A549 (cell line): ENCODE results near the gene GNPAT. TPM values are rescaled to one million over a fixed set of nuclear protein-coding genes. Genes with fewer than 3 reads are reported as not detected.

ENCODE experiments used
- ATAC-seq, 2 experiments: fragments of 200-7000 bp in 1 of 2; fragments of >200 bp in 1 of 2; cut with Nextera tagmentation in 1 of 2; cut with Tn5 transposase in 1 of 2; 3 replicates each; pipeline versions ENCODE4 v1.8.0 to v1.9.1; 2018 to 2020; ENCODE audit warnings: mild to moderate bottlenecking in 1 of 2, moderate library complexity in 1 of 2
- CTCF ChIA-PET: fragments of 300-600 bp; sonication (Branson Sonifier 250); formaldehyde crosslinking; extraction: SDS; loops from one replicate; lab custom pipeline; 2021; ENCODE audit warnings: antibody characterized with exemption, inconsistent platforms; lab: Yijun Ruan, JAX
- POLR2A ChIA-PET: fragments of 350-600 bp; formaldehyde crosslinking; extraction: SDS; loops from one replicate; lab custom pipeline; 2021; ENCODE audit warnings: antibody characterized with exemption, inconsistent platforms; lab: Yijun Ruan, JAX
- DNase-seq, 2 experiments: peaks; one replicate each; pipeline versions ENCODE4 v3.0.0 to v3.0.0-alpha.2; 2011 to 2016; ENCODE audit warnings: low read depth in 1 of 2, low spot score in 1 of 2
- FAIRE-seq: peaks from 2 replicates; lab custom pipeline; 2011; peaks lifted over from hg19 to GRCh38; lab: Jason Lieb, UNC
- H3K27ac ChIP-seq, 2 experiments: fragments of >200 bp; sonication (Bioruptor Twin); formaldehyde crosslinking; 3 replicates each; pipeline ENCODE4 v1.5.1; 2016 to 2017
- H3K4me1 ChIP-seq: fragments of >200 bp; sonication (Bioruptor Twin); formaldehyde crosslinking; 3 replicates; pipeline ENCODE4 v1.6.1; 2016
- H3K4me2 ChIP-seq: fragments of >200 bp; sonication (Bioruptor Twin); formaldehyde crosslinking; 3 replicates; pipeline ENCODE4 v1.6.1; 2016
- H3K4me3 ChIP-seq: fragments of >200 bp; sonication (Bioruptor Twin); formaldehyde crosslinking; 3 replicates; pipeline ENCODE4 v1.5.1; 2016
- H3K9me3 ChIP-seq: fragments of >200 bp; sonication (Bioruptor Twin); formaldehyde crosslinking; 3 replicates; pipeline ENCODE4 v1.6.1; 2016
- CBX2 ChIP-seq: fragments of 200-600 bp; sonication (generic); IDR thresholded peaks from 2 replicates; pipeline ENCODE4 v1.6.1; 2016; ENCODE audit warnings: low read depth, mild to moderate bottlenecking, borderline replicate concordance
- CHD2 ChIP-seq: fragments of 150-350 bp; IDR thresholded peaks from 2 replicates; pipeline ENCODE4 v1.6.1; 2014; ENCODE audit warnings: low read length; ENCODE audit not compliant: partially characterized antibody
- EHMT2 ChIP-seq: fragments of 200-600 bp; sonication (generic); IDR thresholded peaks from 2 replicates; pipeline ENCODE4 v1.6.1; 2016; ENCODE audit warnings: antibody characterized with exemption, low read depth, mild to moderate bottlenecking, moderate library complexity
- EP300 ChIP-seq, 2 experiments: fragments of >200 bp; sonication (Bioruptor Twin); formaldehyde crosslinking; IDR thresholded peaks; 2 replicates in 1 of 2; 3 replicates in 1 of 2; pipeline ENCODE4 v1.6.1; 2016 to 2017
- ESRRA ChIP-seq: fragments of 150-350 bp; IDR thresholded peaks from 2 replicates; pipeline ENCODE4 v1.6.1; 2014; ENCODE audit warnings: mild to moderate bottlenecking, low read length, borderline replicate concordance
- HDAC2 ChIP-seq: fragments of 200-600 bp; sonication (generic); IDR thresholded peaks from 2 replicates; pipeline ENCODE4 v1.6.1; 2016
- HEYL ChIP-seq: fragments of 250-450 bp; sonication (Bioruptor Pico); IDR thresholded peaks from 2 replicates; pipeline ENCODE4 v1.8.0; 2021; ENCODE audit warnings: mild to moderate bottlenecking, moderate library complexity
- KDM5A ChIP-seq: fragments of 200-600 bp; sonication (generic); IDR thresholded peaks from 2 replicates; pipeline ENCODE4 v1.6.1; 2016; ENCODE audit warnings: antibody characterized with exemption, mild to moderate bottlenecking
- MAFK ChIP-seq: fragments of 450-650 bp; IDR thresholded peaks from 2 replicates; pipeline ENCODE4 v1.6.1; 2014; ENCODE audit not compliant: partially characterized antibody
- NPAS2 ChIP-seq: fragments of 250-450 bp; sonication (Bioruptor Pico); IDR thresholded peaks from 2 replicates; pipeline ENCODE4 v1.8.0; 2022; ENCODE audit warnings: mild to moderate bottlenecking, moderate library complexity, borderline replicate concordance
- PHF8 ChIP-seq: fragments of 200-600 bp; sonication (generic); IDR thresholded peaks from 2 replicates; pipeline ENCODE4 v1.6.1; 2016; ENCODE audit warnings: low read depth, mild to moderate bottlenecking, antibody characterized with exemption, moderate library complexity, borderline replicate concordance
- RAD21 ChIP-seq, 2 experiments: fragments of >200 bp in 1 of 2; sonication (Bioruptor Twin) in 1 of 2; formaldehyde crosslinking in 1 of 2; IDR thresholded peaks in 1 of 2; conservative IDR thresholded peaks in 1 of 2; 2 replicates in 1 of 2; 3 replicates in 1 of 2; pipeline ENCODE4 v1.6.1; 2012 to 2018; ENCODE audit warnings: inconsistent platforms in 1 of 2
- RFX5 ChIP-seq: fragments of 450-650 bp; IDR thresholded peaks from 2 replicates; pipeline ENCODE4 v1.7.1; 2014; ENCODE audit warnings: antibody characterized with exemption, mild to moderate bottlenecking, moderate library complexity
- RNF2 ChIP-seq: fragments of 200-600 bp; sonication (generic); IDR thresholded peaks from 2 replicates; pipeline ENCODE4 v1.6.1; 2016; ENCODE audit warnings: low read depth, mild to moderate bottlenecking, antibody characterized with exemption, moderate library complexity, borderline replicate concordance
- SREBF2 ChIP-seq: fragments of 450-650 bp; IDR thresholded peaks from 2 replicates; pipeline ENCODE4 v1.6.1; 2014; ENCODE audit warnings: mild to moderate bottlenecking, moderate library complexity
- ZC3H11A ChIP-seq: fragments of 450-650 bp; IDR thresholded peaks from 2 replicates; pipeline ENCODE4 v1.6.1; 2014; ENCODE audit warnings: antibody characterized with exemption, mild to moderate bottlenecking
- ZFP36 ChIP-seq: fragments of 450-650 bp; IDR thresholded peaks from 2 replicates; pipeline ENCODE4 v1.6.1; 2014; ENCODE audit warnings: borderline replicate concordance; ENCODE audit not compliant: partially characterized antibody
- WGBS: methylation state at CpG from one replicate; pipeline ENCODE4 v1.1.6; 2017; ENCODE audit errors: missing lambda C conversion rate; 5-methylcytosine and 5-hydroxymethylcytosine counted together
- polyA plus RNA-seq, 4 experiments: library from polyadenylated mRNA; depleted of rRNA in 3 of 4; stranded (reverse); fragments of >200 nt; fragmentation: RNase III in 1 of 4; extraction: RNeasy Plus Mini Kit Qiagen cat#74134 plus additional on column Dnase treatment in 1 of 4; gene quantifications; 2 replicates in 3 of 4; 3 replicates in 1 of 4; pipeline ENCODE4 v1.2.3, GENCODE V29; 2011 to 2017
- TF ChIP-seq, protein P1 (sequence below): fragments of 250-450 bp; sonication (Bioruptor Pico); IDR thresholded peaks from 2 replicates; pipeline ENCODE4 v1.5.0; 2020; ENCODE audit warnings: low read depth, mild to moderate bottlenecking, moderate library complexity
- TF ChIP-seq, protein P2 (sequence below): IDR thresholded peaks from 2 replicates; pipeline ENCODE4 v1.6.1; 2012
- TF ChIP-seq, protein P3 (sequence below): fragments of >200 bp; sonication (Bioruptor Twin); formaldehyde crosslinking; IDR thresholded peaks from 3 replicates; pipeline ENCODE4 v1.5.1; 2016
- TF ChIP-seq, protein P4 (sequence below): IDR thresholded peaks from 2 replicates; pipeline ENCODE4 v1.6.1; 2012; ENCODE audit warnings: low read depth, borderline replicate concordance
- TF ChIP-seq, protein P5 (sequence below): fragments of 200-600 bp; sonication (generic); IDR thresholded peaks from 2 replicates; pipeline ENCODE4 v1.6.1; 2016; ENCODE audit warnings: antibody characterized with exemption, mild to moderate bottlenecking, moderate library complexity

The GNPAT gene
- polyA plus RNA-seq, 2 of the 4 experiments (the other 2 are of a cell fraction) = 44.1 to 62.7 TPM

DNA sequence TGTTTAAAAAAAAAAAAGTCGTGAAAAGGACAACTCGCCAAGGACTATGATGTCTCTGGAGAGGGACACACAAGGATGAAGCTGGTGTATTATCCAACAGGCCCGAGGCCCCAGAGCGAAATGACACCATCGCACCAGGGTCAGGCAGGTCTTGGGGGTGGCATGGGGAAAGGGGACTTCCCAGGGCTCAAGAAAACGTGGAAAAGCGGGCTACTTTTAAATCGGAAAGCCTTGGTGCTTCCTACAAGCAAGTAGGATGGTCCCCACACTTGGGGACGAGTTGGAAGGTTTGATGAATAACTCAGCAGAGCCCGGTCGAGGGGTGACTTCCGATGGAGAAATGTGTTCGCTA, 505 bp upstream of the GNPAT start:
- FAIRE-seq (no peak), ATAC-seq (peak; percentile 17 to 34; a peak in 4 of 6 replicates), DNase-seq (no peak)
- H3K4me2 ChIP-seq = peak overlapping the region; percentile 90
- ChIA-PET POLR2A (interaction anchor here (0.7 kb wide), 1 partner anchor 18 kb away, joined by 6 read pairs; no protein-coding TSS in a partner anchor), CTCF (no interaction called here)
- WGBS = 2% methylated on average over 13 of the region's 13 CpGs
- H3K4me3 ChIP-seq = peak overlapping the region; percentile 82
- H3K9me3 ChIP-seq = no peaks in the 10 kb centered on the region
- TF ChIP-seq CHD2 (no peak), CBX2 (no peak), NPAS2 (CRISPR knock-in tag) (no peak), SREBF2 (no peak), MAFK (no peak), RNF2 (no peak), ZC3H11A (no peak), HDAC2 (no peak)
- TF ChIP-seq, protein P1, sequence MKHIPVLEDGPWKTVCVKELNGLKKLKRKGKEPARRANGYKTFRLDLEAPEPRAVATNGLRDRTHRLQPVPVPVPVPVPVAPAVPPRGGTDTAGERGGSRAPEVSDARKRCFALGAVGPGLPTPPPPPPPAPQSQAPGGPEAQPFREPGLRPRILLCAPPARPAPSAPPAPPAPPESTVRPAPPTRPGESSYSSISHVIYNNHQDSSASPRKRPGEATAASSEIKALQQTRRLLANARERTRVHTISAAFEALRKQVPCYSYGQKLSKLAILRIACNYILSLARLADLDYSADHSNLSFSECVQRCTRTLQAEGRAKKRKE (CRISPR knock-in tag) = no peak
- TF ChIP-seq, protein P2, sequence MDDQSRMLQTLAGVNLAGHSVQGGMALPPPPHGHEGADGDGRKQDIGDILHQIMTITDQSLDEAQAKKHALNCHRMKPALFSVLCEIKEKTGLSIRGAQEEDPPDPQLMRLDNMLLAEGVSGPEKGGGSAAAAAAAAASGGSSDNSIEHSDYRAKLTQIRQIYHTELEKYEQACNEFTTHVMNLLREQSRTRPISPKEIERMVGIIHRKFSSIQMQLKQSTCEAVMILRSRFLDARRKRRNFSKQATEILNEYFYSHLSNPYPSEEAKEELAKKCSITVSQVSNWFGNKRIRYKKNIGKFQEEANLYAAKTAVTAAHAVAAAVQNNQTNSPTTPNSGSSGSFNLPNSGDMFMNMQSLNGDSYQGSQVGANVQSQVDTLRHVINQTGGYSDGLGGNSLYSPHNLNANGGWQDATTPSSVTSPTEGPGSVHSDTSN = no peak
- TF ChIP-seq, protein P3, sequence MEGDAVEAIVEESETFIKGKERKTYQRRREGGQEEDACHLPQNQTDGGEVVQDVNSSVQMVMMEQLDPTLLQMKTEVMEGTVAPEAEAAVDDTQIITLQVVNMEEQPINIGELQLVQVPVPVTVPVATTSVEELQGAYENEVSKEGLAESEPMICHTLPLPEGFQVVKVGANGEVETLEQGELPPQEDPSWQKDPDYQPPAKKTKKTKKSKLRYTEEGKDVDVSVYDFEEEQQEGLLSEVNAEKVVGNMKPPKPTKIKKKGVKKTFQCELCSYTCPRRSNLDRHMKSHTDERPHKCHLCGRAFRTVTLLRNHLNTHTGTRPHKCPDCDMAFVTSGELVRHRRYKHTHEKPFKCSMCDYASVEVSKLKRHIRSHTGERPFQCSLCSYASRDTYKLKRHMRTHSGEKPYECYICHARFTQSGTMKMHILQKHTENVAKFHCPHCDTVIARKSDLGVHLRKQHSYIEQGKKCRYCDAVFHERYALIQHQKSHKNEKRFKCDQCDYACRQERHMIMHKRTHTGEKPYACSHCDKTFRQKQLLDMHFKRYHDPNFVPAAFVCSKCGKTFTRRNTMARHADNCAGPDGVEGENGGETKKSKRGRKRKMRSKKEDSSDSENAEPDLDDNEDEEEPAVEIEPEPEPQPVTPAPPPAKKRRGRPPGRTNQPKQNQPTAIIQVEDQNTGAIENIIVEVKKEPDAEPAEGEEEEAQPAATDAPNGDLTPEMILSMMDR = no peak
- TF ChIP-seq, protein P4, sequence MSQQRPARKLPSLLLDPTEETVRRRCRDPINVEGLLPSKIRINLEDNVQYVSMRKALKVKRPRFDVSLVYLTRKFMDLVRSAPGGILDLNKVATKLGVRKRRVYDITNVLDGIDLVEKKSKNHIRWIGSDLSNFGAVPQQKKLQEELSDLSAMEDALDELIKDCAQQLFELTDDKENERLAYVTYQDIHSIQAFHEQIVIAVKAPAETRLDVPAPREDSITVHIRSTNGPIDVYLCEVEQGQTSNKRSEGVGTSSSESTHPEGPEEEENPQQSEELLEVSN = no peak
- peaks cover 14% of the 10 kb centered on the region; the same call in 2 of the 3 replicates for H3K4me1 ChIP-seq
- H3K27ac ChIP-seq = peak overlapping the region; percentile 88 to 93

DNA sequence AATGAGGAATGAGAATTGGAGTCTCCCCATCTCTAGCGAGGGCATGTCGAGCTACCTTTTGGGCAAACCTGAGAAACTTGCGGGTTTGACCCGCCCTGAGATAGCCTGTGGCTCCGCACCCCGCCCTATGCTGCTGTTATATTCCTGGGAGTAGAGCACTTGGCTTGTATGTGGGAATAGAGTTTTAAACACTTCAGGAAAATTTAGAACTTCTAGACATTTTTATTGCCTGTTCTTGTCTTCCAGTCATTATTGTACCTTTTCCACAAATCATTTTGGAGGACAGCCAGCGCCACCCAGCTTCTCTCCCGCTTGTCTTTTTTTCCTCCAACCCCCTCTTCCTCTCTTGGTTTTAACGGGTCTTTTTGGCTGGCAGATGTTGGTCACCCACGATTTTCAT, 738 bp downstream of the GNPAT start:
- FAIRE-seq = no peak
- ChIA-PET POLR2A (interaction anchor here (0.8 kb wide), 1 partner anchor 96 kb away, joined by 3 read pairs; the partner anchor contains the start of genes EXOC8 and SPRTN), CTCF (interaction anchor here (0.6 to 1.0 kb wide), 4 partner anchors 10 to 444 kb away, joined by 3 to 5 read pairs (median 4); no protein-coding TSS in a partner anchor)
- peak overlapping the region; percentile 86 for H3K4me2 ChIP-seq
- peak in 1 of 2 experiments; percentile 63 for DNase-seq
- peak overlapping the region; percentile 88 to 93 for H3K27ac ChIP-seq
- under 1% methylated on average over 10 of the region's 10 CpGs for WGBS
- peaks cover 14% of the 10 kb centered on the region; the same call in 2 of the 3 replicates for H3K4me1 ChIP-seq
- ATAC-seq = peak; percentile 59 to 73; a peak in 5 of 6 replicates
- TF ChIP-seq RAD21 (conservative IDR thresholded peaks at IDR 0.05 in 1 of 2, IDR thresholded peaks at IDR 0.05 in 1 of 2) (0 out of 5 replicates have a peak, but pooled peaks of 1 of the 2 experiments have one; percentile 12), KDM5A (no peak)
- peak overlapping the region; percentile 82 for H3K4me3 ChIP-seq
- no peaks in the 10 kb centered on the region for H3K9me3 ChIP-seq

DNA sequence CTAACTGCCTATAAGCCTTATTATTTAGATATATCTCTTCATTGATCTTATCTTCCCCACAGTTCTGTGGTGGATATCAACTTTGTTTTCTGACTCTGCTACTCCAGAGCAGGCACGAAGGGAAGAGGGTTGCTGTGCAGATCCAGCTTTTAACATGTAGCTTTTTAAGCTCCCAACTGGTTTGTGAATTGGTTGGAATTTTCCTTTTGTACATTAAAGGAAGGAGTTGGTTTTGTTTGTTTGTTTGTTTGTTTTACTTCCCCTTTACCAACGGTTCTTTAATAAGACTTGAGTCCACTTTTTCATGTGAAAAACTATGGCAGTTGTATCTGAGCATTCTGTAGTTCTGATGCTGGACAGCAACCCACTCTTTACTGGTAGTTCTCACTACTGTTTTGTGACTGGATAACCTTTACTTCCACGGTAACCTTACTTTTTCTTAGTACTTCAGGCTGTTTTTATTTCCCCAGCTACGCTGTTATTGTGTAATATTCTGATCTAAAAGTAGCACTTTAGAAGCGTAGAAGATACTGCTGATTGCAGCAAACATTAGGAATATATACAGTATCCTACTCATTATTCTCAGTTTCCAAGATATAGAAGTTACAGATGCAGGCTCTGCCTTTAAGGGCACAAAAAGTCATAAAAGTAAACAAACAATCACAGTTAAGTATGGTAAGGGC, 1.6 kb downstream of the GNPAT start:
- peak overlapping the region; percentile 86 for H3K4me2 ChIP-seq
- DNase-seq = no peak
- no peak for TF ChIP-seq HEYL
- no peak for TF ChIP-seq PHF8
- no peak for TF ChIP-seq RFX5
- TF ChIP-seq, protein P5, sequence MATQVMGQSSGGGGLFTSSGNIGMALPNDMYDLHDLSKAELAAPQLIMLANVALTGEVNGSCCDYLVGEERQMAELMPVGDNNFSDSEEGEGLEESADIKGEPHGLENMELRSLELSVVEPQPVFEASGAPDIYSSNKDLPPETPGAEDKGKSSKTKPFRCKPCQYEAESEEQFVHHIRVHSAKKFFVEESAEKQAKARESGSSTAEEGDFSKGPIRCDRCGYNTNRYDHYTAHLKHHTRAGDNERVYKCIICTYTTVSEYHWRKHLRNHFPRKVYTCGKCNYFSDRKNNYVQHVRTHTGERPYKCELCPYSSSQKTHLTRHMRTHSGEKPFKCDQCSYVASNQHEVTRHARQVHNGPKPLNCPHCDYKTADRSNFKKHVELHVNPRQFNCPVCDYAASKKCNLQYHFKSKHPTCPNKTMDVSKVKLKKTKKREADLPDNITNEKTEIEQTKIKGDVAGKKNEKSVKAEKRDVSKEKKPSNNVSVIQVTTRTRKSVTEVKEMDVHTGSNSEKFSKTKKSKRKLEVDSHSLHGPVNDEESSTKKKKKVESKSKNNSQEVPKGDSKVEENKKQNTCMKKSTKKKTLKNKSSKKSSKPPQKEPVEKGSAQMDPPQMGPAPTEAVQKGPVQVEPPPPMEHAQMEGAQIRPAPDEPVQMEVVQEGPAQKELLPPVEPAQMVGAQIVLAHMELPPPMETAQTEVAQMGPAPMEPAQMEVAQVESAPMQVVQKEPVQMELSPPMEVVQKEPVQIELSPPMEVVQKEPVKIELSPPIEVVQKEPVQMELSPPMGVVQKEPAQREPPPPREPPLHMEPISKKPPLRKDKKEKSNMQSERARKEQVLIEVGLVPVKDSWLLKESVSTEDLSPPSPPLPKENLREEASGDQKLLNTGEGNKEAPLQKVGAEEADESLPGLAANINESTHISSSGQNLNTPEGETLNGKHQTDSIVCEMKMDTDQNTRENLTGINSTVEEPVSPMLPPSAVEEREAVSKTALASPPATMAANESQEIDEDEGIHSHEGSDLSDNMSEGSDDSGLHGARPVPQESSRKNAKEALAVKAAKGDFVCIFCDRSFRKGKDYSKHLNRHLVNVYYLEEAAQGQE = peak; percentile 69
- no peak for TF ChIP-seq EHMT2
- no peak for TF ChIP-seq EP300 (IDR thresholded peaks at IDR 0.05)
- no peak for TF ChIP-seq ESRRA
- no peak for TF ChIP-seq ZFP36
- peak overlapping the region; percentile 82 for H3K4me3 ChIP-seq
- no peak for ATAC-seq
- peaks cover 14% of the 10 kb centered on the region; the same call in 2 of the 3 replicates for H3K4me1 ChIP-seq
- CTCF ChIA-PET = interaction anchor here (0.8 to 2.0 kb wide), 3 partner anchors 8 to 17 kb away, joined by 3 to 5 read pairs (median 4); no protein-coding TSS in a partner anchor
- FAIRE-seq = no peak
- 66% methylated on average over 5 of the region's 5 CpGs for WGBS
- POLR2A ChIA-PET = no interaction called here
- peak overlapping the region in 1 of 2 experiments; percentile 93; a peak in 2 of 6 replicates for H3K27ac ChIP-seq
- H3K9me3 ChIP-seq = no peaks in the 10 kb centered on the region
